GM12892 (cell line): Measurements from ENCODE around the gene GRID1.

Experiments used
- DNase-seq: peaks from one replicate; pipeline ENCODE4 v3.0.0; 2011; ENCODE audit not compliant: insufficient read length
- FAIRE-seq: peaks from 2 replicates; lab custom pipeline; 2011; peaks lifted over from hg19 to GRCh38; lab: Jason Lieb, UNC
- POLR2A ChIP-seq: IDR thresholded peaks from 2 replicates; pipeline ENCODE4 v1.6.1; 2011; ENCODE audit warnings: low read depth, low read length, control low read depth
- POLR2AphosphoS5 ChIP-seq: IDR thresholded peaks from 2 replicates; pipeline ENCODE4 v1.6.1; 2011; ENCODE audit warnings: low read depth, low read length, control low read depth
- TAF1 ChIP-seq: IDR thresholded peaks from 2 replicates; pipeline ENCODE4 v1.6.1; 2011; ENCODE audit warnings: low read depth, mild to moderate bottlenecking, control low read depth, low read length, borderline replicate concordance

The GRID1 gene

GRCh38 chr10:86152911-86153310 lies 213.7 kb downstream of the GRID1 start:
- TF ChIP-seq POLR2A (no peak), POLR2AphosphoS5 (no peak), TAF1 (no peak)
- FAIRE-seq (no peak), DNase-seq (no peak)

GRCh38 chr10:86152354-86152753 lies 214.2 kb downstream of the GRID1 start:
- DNase-seq (no peak), FAIRE-seq (no peak)
- TF ChIP-seq POLR2AphosphoS5 (no peak), POLR2A (no peak), TAF1 (no peak)

GRCh38 chr10:86151613-86152012 lies 215.0 kb downstream of the GRID1 start:
- no peak for FAIRE-seq
- TF ChIP-seq POLR2A (no peak), TAF1 (no peak), POLR2AphosphoS5 (no peak)
- no peak for DNase-seq

GRCh38 chr10:86149257-86149656 lies 217.3 kb downstream of the GRID1 start:
- FAIRE-seq (no peak), DNase-seq (no peak)
- TF ChIP-seq POLR2A (no peak), POLR2AphosphoS5 (no peak), TAF1 (no peak)

- FAIRE-seq = no peak
- DNase-seq = no peak
- TF ChIP-seq POLR2AphosphoS5 = no peak
- TF ChIP-seq POLR2A = no peak
- no peak for TF ChIP-seq TAF1
These were observed 218.5 kb downstream of the GRID1 start for GRCh38 chr10:86148117-86148516.

- FAIRE-seq (no peak), DNase-seq (no peak)
- TF ChIP-seq POLR2A (no peak), TAF1 (no peak), POLR2AphosphoS5 (no peak)
These were observed 222.3 kb downstream of the GRID1 start for GRCh38 chr10:86144301-86144700.

GRCh38 chr10:86141896-86142295 lies 224.7 kb downstream of the GRID1 start:
- no peak for DNase-seq
- no peak for FAIRE-seq
- no peak for TF ChIP-seq TAF1
- TF ChIP-seq POLR2AphosphoS5 = no peak
- no peak for TF ChIP-seq POLR2A

- FAIRE-seq (peak; percentile 72), DNase-seq (peak; percentile 60)
- TF ChIP-seq POLR2A (no peak), TAF1 (no peak), POLR2AphosphoS5 (no peak)
These were observed 227.4 kb downstream of the GRID1 start for GRCh38 chr10:86139066-86139657.

GRCh38 chr10:86138551-86139065 lies 228.0 kb downstream of the GRID1 start:
- no peak for FAIRE-seq
- no peak for DNase-seq
- TF ChIP-seq TAF1 = no peak
- no peak for TF ChIP-seq POLR2AphosphoS5
- no peak for TF ChIP-seq POLR2A

- TF ChIP-seq POLR2AphosphoS5 (no peak), TAF1 (no peak), POLR2A (no peak)
- DNase-seq (no peak), FAIRE-seq (no peak)
These were observed 229.0 kb downstream of the GRID1 start for GRCh38 chr10:86137561-86137960.

- no peak for FAIRE-seq
These were observed 229.7 kb downstream of the GRID1 start for GRCh38 chr10:86136934-86137333.

GRCh38 chr10:86135191-86135590 lies 231.4 kb downstream of the GRID1 start:
- no peak for DNase-seq
- TF ChIP-seq POLR2A (no peak), TAF1 (no peak), POLR2AphosphoS5 (no peak)
- FAIRE-seq = no peak

More at GRCh38 chr10:86136934-86137333, 229.7 kb downstream of the GRID1 start:
- no peak for TF ChIP-seq TAF1
- no peak for TF ChIP-seq POLR2A
- TF ChIP-seq POLR2AphosphoS5 = no peak
- DNase-seq = no peak
